Mucosa of rectum (tissue), 2 donors: ENCODE data around the gene ARFGEF3.

ENCODE experiments used
- H3K27ac ChIP-seq, 2 donors: one replicate each; pipeline ENCODE4 v1.7.0; 2013; ENCODE audit warnings: inconsistent platforms in 2 of 2, low read depth in 2 of 2, low read length in 2 of 2
- H3K27me3 ChIP-seq, 2 donors: one replicate each; pipeline ENCODE4 v1.7.0; 2013; ENCODE audit warnings: low read length in 2 of 2; ENCODE audit not compliant: control insufficient read depth in 2 of 2, insufficient read depth in 2 of 2
- H3K36me3 ChIP-seq, 2 donors: one replicate each; pipeline ENCODE4 v1.7.0; 2013; ENCODE audit warnings: low read length in 2 of 2; ENCODE audit not compliant: control insufficient read depth in 2 of 2, insufficient read depth in 2 of 2
- H3K4me1 ChIP-seq, 2 donors: one replicate each; pipeline ENCODE4 v1.7.0; 2013; ENCODE audit warnings: low read length in 2 of 2, mild to moderate bottlenecking in 1 of 2; ENCODE audit not compliant: control insufficient read depth in 2 of 2, insufficient read depth in 2 of 2
- H3K4me3 ChIP-seq, 2 donors: one replicate each; pipeline ENCODE4 v1.7.0; 2013; ENCODE audit warnings: low read length in 2 of 2
- H3K9ac ChIP-seq, 2 donors: one replicate each; pipeline ENCODE4 v1.7.0; 2013; ENCODE audit warnings: low read length in 2 of 2, low read depth in 1 of 2, mild to moderate bottlenecking in 1 of 2
- H3K9me3 ChIP-seq, 2 donors: one replicate each; pipeline ENCODE4 v1.7.0; 2013; ENCODE audit warnings: low read length in 2 of 2; ENCODE audit not compliant: control insufficient read depth in 2 of 2
- donor health status: healthy.
- donor health status: Normal muscosa, but diverticular disease.

Gene ARFGEF3

GRCh38 chr6:138267971-138268895, 106.5 kb downstream of the ARFGEF3 start:
- Histone ChIP-seq H3K36me3 (peaks cover under 1 to 5% of the 10 kb centered on the region in 2 donors), H3K4me3 (no peak overlapping the region), H3K9me3 (no peaks in the 10 kb centered on the region), H3K27me3 (no peaks in the 10 kb centered on the region), H3K27ac (no peak overlapping the region), H3K9ac (no peak overlapping the region), H3K4me1 (no peaks in the 10 kb centered on the region)

GRCh38 chr6:138271451-138271850, 109.7 kb downstream of the ARFGEF3 start:
- no peak overlapping the region for H3K27ac ChIP-seq
- H3K4me1 ChIP-seq, result no peaks in the 10 kb centered on the region
- H3K36me3 ChIP-seq, result no peaks in the 10 kb centered on the region

GRCh38 chr6:138272533-138273315, 111.0 kb downstream of the ARFGEF3 start:
- Histone ChIP-seq H3K27me3 (no peaks in the 10 kb centered on the region), H3K4me3 (no peak overlapping the region), H3K36me3 (no peaks in the 10 kb centered on the region), H3K27ac (no peak overlapping the region), H3K9me3 (no peaks in the 10 kb centered on the region), H3K9ac (no peak overlapping the region), H3K4me1 (no peaks in the 10 kb centered on the region)

More at GRCh38 chr6:138271451-138271850, 109.7 kb downstream of the ARFGEF3 start:
- no peak overlapping the region for H3K4me3 ChIP-seq
- H3K9ac ChIP-seq, result no peak overlapping the region
- no peaks in the 10 kb centered on the region for H3K27me3 ChIP-seq
- H3K9me3 ChIP-seq, result no peaks in the 10 kb centered on the region

DNA sequence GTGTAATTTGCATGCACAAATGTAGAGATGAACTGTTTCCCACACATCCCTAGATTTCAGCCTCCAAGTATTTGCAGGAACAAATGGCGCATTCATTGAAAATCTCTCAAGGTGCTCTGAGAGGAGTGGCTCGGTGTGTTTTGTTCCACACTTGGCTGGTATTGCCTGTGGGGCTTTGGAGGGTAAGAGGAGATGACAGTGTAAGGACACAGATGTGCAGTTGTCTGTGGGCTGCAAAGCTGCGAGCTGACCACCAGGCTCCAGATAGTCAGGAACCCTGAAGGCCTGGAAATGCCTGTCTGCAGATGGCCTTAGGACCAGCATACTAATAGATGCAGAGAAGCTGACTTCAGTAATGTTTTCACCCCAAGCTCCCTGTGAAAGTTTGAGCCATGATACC, 114.2 kb downstream of the ARFGEF3 start:
- Histone ChIP-seq H3K27ac (no peak overlapping the region), H3K4me1 (no peaks in the 10 kb centered on the region), H3K36me3 (peaks cover 0 to 4% of the 10 kb centered on the region in 2 donors), H3K9me3 (no peaks in the 10 kb centered on the region), H3K9ac (no peak overlapping the region), H3K27me3 (no peaks in the 10 kb centered on the region), H3K4me3 (no peak overlapping the region)

GRCh38 chr6:138277835-138278234, 116.1 kb downstream of the ARFGEF3 start:
- no peak overlapping the region for H3K4me3 ChIP-seq
- no peaks in the 10 kb centered on the region for H3K27me3 ChIP-seq
- H3K9ac ChIP-seq, result no peak overlapping the region
- H3K9me3 ChIP-seq, result no peaks in the 10 kb centered on the region
- H3K27ac ChIP-seq, result no peak overlapping the region
- H3K36me3 ChIP-seq, result peaks cover 3 to 4% of the 10 kb centered on the region in 2 donors
- H3K4me1 ChIP-seq, result no peaks in the 10 kb centered on the region

GRCh38 chr6:138278326-138278725, 116.6 kb downstream of the ARFGEF3 start:
- no peak overlapping the region for H3K27ac ChIP-seq
- no peaks in the 10 kb centered on the region for H3K9me3 ChIP-seq
- H3K4me3 ChIP-seq, result no peak overlapping the region
- H3K4me1 ChIP-seq, result no peaks in the 10 kb centered on the region
- peaks cover 3 to 4% of the 10 kb centered on the region in 2 donors for H3K36me3 ChIP-seq
- H3K27me3 ChIP-seq, result no peaks in the 10 kb centered on the region
- H3K9ac ChIP-seq, result no peak overlapping the region

GRCh38 chr6:138285800-138286199, 124.1 kb downstream of the ARFGEF3 start:
- Histone ChIP-seq H3K4me3 (no peak overlapping the region), H3K4me1 (no peaks in the 10 kb centered on the region), H3K9me3 (no peaks in the 10 kb centered on the region), H3K9ac (no peak overlapping the region), H3K27me3 (no peaks in the 10 kb centered on the region), H3K36me3 (peaks cover 5 to 10% of the 10 kb centered on the region in 2 donors), H3K27ac (no peak overlapping the region)

DNA sequence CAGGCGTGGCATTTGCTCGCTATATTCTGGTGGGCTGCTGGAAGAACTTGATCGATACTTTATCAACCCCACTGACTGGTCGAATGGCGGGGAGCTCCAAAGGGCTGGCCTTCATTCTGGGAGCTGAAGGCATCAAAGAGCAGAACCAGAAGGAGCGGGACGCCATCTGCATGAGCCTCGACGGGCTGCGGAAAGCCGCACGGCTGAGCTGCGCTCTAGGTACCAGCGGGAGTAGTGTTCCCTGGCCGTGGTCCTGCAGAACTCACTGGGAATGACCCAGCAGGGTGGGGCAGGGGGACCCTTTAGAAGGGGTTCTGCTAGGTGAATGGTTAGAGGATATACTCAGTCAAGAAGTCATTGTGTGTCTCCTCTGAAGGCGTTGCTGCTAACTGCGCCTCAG, 125.0 kb downstream of the ARFGEF3 start:
- Histone ChIP-seq H3K27ac (no peak overlapping the region), H3K27me3 (no peaks in the 10 kb centered on the region), H3K4me1 (no peaks in the 10 kb centered on the region), H3K9ac (no peak overlapping the region), H3K9me3 (no peaks in the 10 kb centered on the region), H3K4me3 (no peak overlapping the region), H3K36me3 (peaks cover 5 to 10% of the 10 kb centered on the region in 2 donors)

- H3K4me3 ChIP-seq, result no peak overlapping the region
- no peak overlapping the region for H3K27ac ChIP-seq
- H3K36me3 ChIP-seq, result peaks cover 5 to 9% of the 10 kb centered on the region in 2 donors
These were observed 125.6 kb downstream of the ARFGEF3 start for GRCh38 chr6:138287144-138287955.

More at GRCh38 chr6:138287144-138287955, 125.6 kb downstream of the ARFGEF3 start:
- no peak overlapping the region for H3K9ac ChIP-seq
- H3K4me1 ChIP-seq, result no peaks in the 10 kb centered on the region
- H3K9me3 ChIP-seq, result no peaks in the 10 kb centered on the region
- no peaks in the 10 kb centered on the region for H3K27me3 ChIP-seq
